ENCODE measurements around the gene DLGAP1. TPM values are rescaled to one million over a fixed set of nuclear protein-coding genes. Genes with fewer than 3 reads are reported as not detected.

The DLGAP1 gene
- total RNA-seq, 1 experiment from 2014 or later = 23.2 TPM

DNA sequence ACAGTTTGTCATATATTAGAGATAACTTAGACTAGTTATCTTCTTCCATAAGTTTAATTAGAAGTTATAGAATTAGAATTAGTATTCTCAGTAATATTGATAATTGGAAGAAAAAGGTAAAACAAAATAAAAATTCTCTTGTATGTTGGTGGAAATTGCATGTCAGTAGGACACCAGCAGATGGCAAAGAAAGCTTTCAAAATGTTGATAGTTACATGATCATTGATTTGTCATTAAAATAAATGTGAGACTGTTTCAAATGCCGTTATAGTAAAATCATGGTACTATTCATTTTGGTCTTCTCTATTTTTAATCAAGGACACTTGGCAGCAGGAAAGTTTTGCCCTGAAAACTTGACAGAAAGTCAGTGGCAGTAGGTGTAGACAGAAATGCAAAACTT lies 734.9 kb downstream of the DLGAP1 start:
- Histone ChIP-seq H4K8ac (replicated peaks; ENCODE audit: insufficient read length, low read depth, low read length) (no peak overlapping the region), H3K4me2 (ENCODE audit: insufficient read depth, insufficient read length, low read length) (no peak overlapping the region), H2BK120ac (ENCODE audit: low read depth, low read length, poor library complexity, severe bottlenecking) (no peak overlapping the region), H3K4me1 (ENCODE audit: insufficient read depth, low read length) (peaks cover 2% of the 10 kb centered on the region; the same call in 1 of the 2 replicates), H3K79me1 (ENCODE audit: insufficient read depth, low read depth, low read length, poor library complexity, severe bottlenecking) (no peaks in the 10 kb centered on the region), H4K5ac (ENCODE audit: insufficient read length, low read depth, low read length) (no peak overlapping the region), H4K91ac (ENCODE audit: insufficient read length, low read depth, low read length) (no peak overlapping the region), H2BK15ac (ENCODE audit: low read depth, low read length) (no peak overlapping the region), H3K18ac (ENCODE audit: insufficient read length, low read depth, low read length) (no peak overlapping the region), H3K79me2 (ENCODE audit: insufficient read depth, low read length) (no peaks in the 10 kb centered on the region), H3K27ac (ENCODE audit: insufficient read length, low read depth, low read length) (no peak overlapping the region), H3K56ac (ENCODE audit: insufficient read length, low read depth, low read length) (no peak overlapping the region), H3K14ac (ENCODE audit: insufficient read depth, low read length) (no peak overlapping the region), H3K27me3 (ENCODE audit: insufficient read depth, low read length) (no peaks in the 10 kb centered on the region), H4K20me1 (ENCODE audit: control insufficient read depth, insufficient read depth, insufficient read length) (no peaks in the 10 kb centered on the region), H3K9ac (ENCODE audit: extremely low read depth, insufficient read length, low read length) (no peak overlapping the region), H2BK5ac (ENCODE audit: insufficient read length, low read length) (no peak overlapping the region), H2AFZ (ENCODE audit: low read length) (no peak overlapping the region), H2BK12ac (ENCODE audit: insufficient read length, low read depth, low read length) (no peak overlapping the region), H3K9me3 (ENCODE audit: control insufficient read depth, low read depth, low read length) (no peaks in the 10 kb centered on the region), H2BK20ac (ENCODE audit: low read depth, low read length, poor library complexity, severe bottlenecking) (no peak overlapping the region), H2AK5ac (ENCODE audit: insufficient read length, low read length) (no peak overlapping the region), H3K4ac (ENCODE audit: low read depth, low read length) (no peak overlapping the region), H3K23ac (ENCODE audit: insufficient read length, low read depth, low read length) (no peak overlapping the region), H3T11ph (ENCODE audit: low read length) (no peak overlapping the region), H3K23me2 (ENCODE audit: insufficient read length, low read depth, low read length, poor library complexity, severe bottlenecking) (no peaks in the 10 kb centered on the region)
- Mint-ChIP-seq H3K36me3 (ENCODE audit: insufficient read depth in 1 of 3, low read depth in 3 of 3) (no peaks in the 10 kb centered on the region; a peak in 1 of 7 replicates), H3K4me1 (peaks cover 29% of the 10 kb centered on the region in 2 experiments), H3K4me3 (no peak overlapping the region), H3K27me3 (ENCODE audit: low read depth) (no peaks in the 10 kb centered on the region), H3K9me3 (no peaks in the 10 kb centered on the region), H3K27ac (no peak overlapping the region)
- no peak for DNase-seq
- TF ChIP-seq, protein P1, sequence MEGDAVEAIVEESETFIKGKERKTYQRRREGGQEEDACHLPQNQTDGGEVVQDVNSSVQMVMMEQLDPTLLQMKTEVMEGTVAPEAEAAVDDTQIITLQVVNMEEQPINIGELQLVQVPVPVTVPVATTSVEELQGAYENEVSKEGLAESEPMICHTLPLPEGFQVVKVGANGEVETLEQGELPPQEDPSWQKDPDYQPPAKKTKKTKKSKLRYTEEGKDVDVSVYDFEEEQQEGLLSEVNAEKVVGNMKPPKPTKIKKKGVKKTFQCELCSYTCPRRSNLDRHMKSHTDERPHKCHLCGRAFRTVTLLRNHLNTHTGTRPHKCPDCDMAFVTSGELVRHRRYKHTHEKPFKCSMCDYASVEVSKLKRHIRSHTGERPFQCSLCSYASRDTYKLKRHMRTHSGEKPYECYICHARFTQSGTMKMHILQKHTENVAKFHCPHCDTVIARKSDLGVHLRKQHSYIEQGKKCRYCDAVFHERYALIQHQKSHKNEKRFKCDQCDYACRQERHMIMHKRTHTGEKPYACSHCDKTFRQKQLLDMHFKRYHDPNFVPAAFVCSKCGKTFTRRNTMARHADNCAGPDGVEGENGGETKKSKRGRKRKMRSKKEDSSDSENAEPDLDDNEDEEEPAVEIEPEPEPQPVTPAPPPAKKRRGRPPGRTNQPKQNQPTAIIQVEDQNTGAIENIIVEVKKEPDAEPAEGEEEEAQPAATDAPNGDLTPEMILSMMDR (conservative IDR thresholded peaks at IDR 0.05) = no peak
- WGBS (ENCODE audit: extremely low coverage, insufficient read length, low lambda C conversion rate) = no CpG with 5 or more reads among the region's 1 CpG
